IMR-90 (cell line): ENCODE data around the gene CTPS2. TPM values are rescaled to one million over a fixed set of nuclear protein-coding genes. Genes with fewer than 3 reads are reported as not detected.

Source experiments
- ATAC-seq: fragments of 200-7000 bp; cut with Tn5 transposase; 2 replicates; pipeline ENCODE4 v1.9.1; 2020; ENCODE audit warnings: low read depth, mild to moderate bottlenecking, moderate library complexity
- BruUV-seq: library from RNA; stranded (reverse); fragments of 400-500 nt; replicated peaks from 2 replicates; lab custom pipeline; 2021; lab: Mats Ljungman, UMichigan
- CTCF ChIA-PET: fragments of 300-600 bp; formaldehyde crosslinking; extraction: SDS; loops from one replicate; lab custom pipeline; 2021; ENCODE audit warnings: antibody characterized with exemption; lab: Yijun Ruan, JAX
- POLR2A ChIA-PET: fragments of 300-600 bp; sonication (Branson Sonifier 250); formaldehyde crosslinking; loops from one replicate; lab custom pipeline; 2022; ENCODE audit warnings: antibody characterized with exemption; ENCODE audit not compliant: unreplicated experiment; lab: Charles Lee
- DNase-seq: peaks from one replicate; pipeline ENCODE4 v3.0.0; 2013
- H2AFZ ChIP-seq: replicated peaks from 2 replicates; pipeline ENCODE3; 2013; ENCODE audit warnings: low read length, mild to moderate bottlenecking; ENCODE audit not compliant: poor library complexity
- H2AK5ac ChIP-seq: 2 replicates; pipeline ENCODE4 v1.6.1; 2013; ENCODE audit warnings: low read depth, low read length, inconsistent platforms
- H2AK9ac ChIP-seq: replicated peaks from 2 replicates; pipeline ENCODE3; 2013; ENCODE audit warnings: mild to moderate bottlenecking, low read depth, low read length, moderate library complexity; ENCODE audit not compliant: poor library complexity
- H2BK120ac ChIP-seq: 2 replicates; pipeline ENCODE4 v1.6.1; 2013; ENCODE audit warnings: low read depth, low read length, inconsistent platforms
- H2BK15ac ChIP-seq: 3 replicates; pipeline ENCODE4 v1.6.1; 2013; ENCODE audit warnings: low read depth, low read length, inconsistent platforms
- H2BK20ac ChIP-seq: 2 replicates; pipeline ENCODE4 v1.6.1; 2013; ENCODE audit warnings: low read depth, mild to moderate bottlenecking, inconsistent platforms, low read length, moderate library complexity
- H2BK5ac ChIP-seq: 2 replicates; pipeline ENCODE4 v1.6.1; 2013; ENCODE audit warnings: mild to moderate bottlenecking, low read depth, low read length, inconsistent platforms; ENCODE audit not compliant: poor library complexity, severe bottlenecking
- H3K14ac ChIP-seq: replicated peaks from 2 replicates; pipeline ENCODE4 v1.6.1; 2013; ENCODE audit warnings: low read depth, low read length, inconsistent platforms
- H3K18ac ChIP-seq: 2 replicates; pipeline ENCODE4 v1.6.1; 2013; ENCODE audit warnings: low read depth, low read length, control low read depth
- H3K23ac ChIP-seq: 2 replicates; pipeline ENCODE4 v1.6.1; 2013; ENCODE audit warnings: low read depth, low read length, inconsistent platforms
- H3K27ac ChIP-seq: 2 replicates; pipeline ENCODE4 v1.5.1; 2013; ENCODE audit warnings: mild to moderate bottlenecking, control low read depth, low read length; ENCODE audit not compliant: insufficient read depth
- H3K27me3 ChIP-seq: 2 replicates; pipeline ENCODE4 v1.6.1; 2013; ENCODE audit warnings: low read length; ENCODE audit not compliant: control insufficient read depth, insufficient read depth
- H3K36me3 ChIP-seq: 2 replicates; pipeline ENCODE4 v1.6.1; 2013; ENCODE audit warnings: low read length, mixed read lengths; ENCODE audit not compliant: control insufficient read depth, insufficient read depth
- H3K4ac ChIP-seq: 2 replicates; pipeline ENCODE4 v1.6.1; 2013; ENCODE audit warnings: low read depth, low read length, inconsistent platforms
- H3K4me1 ChIP-seq: 2 replicates; pipeline ENCODE4 v1.6.1; 2013; ENCODE audit warnings: low read length, mixed read lengths; ENCODE audit not compliant: control insufficient read depth, insufficient read depth
- H3K4me2 ChIP-seq: 2 replicates; pipeline ENCODE4 v1.6.1; 2013; ENCODE audit warnings: low read depth, mild to moderate bottlenecking, control low read depth, low read length, moderate library complexity
- H3K4me3 ChIP-seq: 2 replicates; pipeline ENCODE4 v1.5.1; 2013; ENCODE audit warnings: low read depth, mild to moderate bottlenecking, control low read depth, low read length, moderate library complexity; ENCODE audit not compliant: insufficient read depth
- H3K56ac ChIP-seq: 2 replicates; pipeline ENCODE4 v1.6.1; 2013; ENCODE audit warnings: low read length, inconsistent platforms; ENCODE audit not compliant: insufficient read depth; ENCODE audit errors: extremely low read depth
- H3K79me1 ChIP-seq, 2 experiments: 2 replicates each; pipeline ENCODE4 v1.6.1; 2013; ENCODE audit warnings: low read length in 2 of 2, inconsistent platforms in 1 of 2, low read depth in 1 of 2
- H3K9ac ChIP-seq: 2 replicates; pipeline ENCODE4 v1.6.1; 2013; ENCODE audit warnings: low read depth, low read length, control low read depth
- H3K9me1 ChIP-seq: 2 replicates; pipeline ENCODE4 v1.6.1; 2013; ENCODE audit warnings: low read length, inconsistent platforms; ENCODE audit not compliant: insufficient read depth
- H3K9me3 ChIP-seq: 2 replicates; pipeline ENCODE4 v1.6.1; 2013; ENCODE audit warnings: low read length; ENCODE audit not compliant: control insufficient read depth, insufficient read depth
- H4K20me1 ChIP-seq: 2 replicates; pipeline ENCODE4 v1.6.1; 2013; ENCODE audit warnings: low read length, inconsistent platforms; ENCODE audit not compliant: insufficient read depth
- H4K5ac ChIP-seq: 2 replicates; pipeline ENCODE4 v1.6.1; 2013; ENCODE audit warnings: mild to moderate bottlenecking, low read depth, low read length, control low read depth
- H4K8ac ChIP-seq, 2 experiments: 2 replicates each; pipeline ENCODE4 v1.6.1; 2013; ENCODE audit warnings: low read depth in 2 of 2, low read length in 2 of 2, control low read depth in 1 of 2, inconsistent platforms in 1 of 2
- H4K91ac ChIP-seq: 2 replicates; pipeline ENCODE4 v1.6.1; 2013; ENCODE audit warnings: low read depth, low read length, inconsistent platforms; ENCODE audit not compliant: insufficient read depth
- BHLHE40 ChIP-seq: fragments of 150-350 bp; IDR thresholded peaks from 2 replicates; pipeline ENCODE4 v1.6.1; 2016; ENCODE audit warnings: mild to moderate bottlenecking, low read depth, low read length
- CEBPB ChIP-seq: IDR thresholded peaks from 2 replicates; pipeline ENCODE4 v1.6.1; 2012; ENCODE audit warnings: low read depth, low read length, improper control_type of control experiment
- CHD1 ChIP-seq: IDR thresholded peaks from 2 replicates; pipeline ENCODE4 v1.6.1; 2012; ENCODE audit warnings: low read depth, low read length, improper control_type of control experiment
- FOS ChIP-seq: fragments of 150-350 bp; IDR thresholded peaks from 2 replicates; pipeline ENCODE4 v1.6.1; 2016; ENCODE audit warnings: low read depth, low read length
- MAFK ChIP-seq: IDR thresholded peaks from 2 replicates; pipeline ENCODE4 v1.6.1; 2012; ENCODE audit warnings: low read depth, low read length, improper control_type of control experiment
- MAZ ChIP-seq: IDR thresholded peaks from 2 replicates; pipeline ENCODE4 v1.6.1; 2012; ENCODE audit warnings: low read depth, mild to moderate bottlenecking, low read length, improper control_type of control experiment, moderate library complexity, borderline replicate concordance
- MXI1 ChIP-seq: IDR thresholded peaks from 2 replicates; pipeline ENCODE4 v1.6.1; 2012; ENCODE audit warnings: low read depth, mild to moderate bottlenecking, low read length, moderate library complexity, borderline replicate concordance
- NFE2L2 ChIP-seq: fragments of 150-350 bp; IDR thresholded peaks from 2 replicates; pipeline ENCODE4 v1.6.1; 2016; ENCODE audit warnings: low read depth, mild to moderate bottlenecking, low read length
- POLR2A ChIP-seq: IDR thresholded peaks from 2 replicates; pipeline ENCODE4 v1.6.1; 2012; ENCODE audit warnings: mild to moderate bottlenecking, low read depth, low read length
- RAD21 ChIP-seq: IDR thresholded peaks from 2 replicates; pipeline ENCODE4 v1.6.1; 2012; ENCODE audit warnings: low read length, improper control_type of control experiment
- RCOR1 ChIP-seq: IDR thresholded peaks from 2 replicates; pipeline ENCODE4 v1.6.1; 2012; ENCODE audit warnings: mild to moderate bottlenecking, low read length, improper control_type of control experiment; ENCODE audit not compliant: insufficient replicate concordance
- SMC3 ChIP-seq: fragments of 150-350 bp; IDR thresholded peaks from 2 replicates; pipeline ENCODE4 v1.6.1; 2016; ENCODE audit warnings: low read depth, mild to moderate bottlenecking, antibody characterized with exemption, low read length, moderate library complexity
- WGBS, 2 experiments: methylation state at CpG; one replicate each; pipeline versions ENCODE4 v1.1.5 to v1.1.7; 2013; ENCODE audit warnings: missing lambda C conversion rate in 2 of 2; ENCODE audit not compliant: insufficient read length in 1 of 2; ENCODE audit errors: extremely low coverage in 2 of 2; 5-methylcytosine and 5-hydroxymethylcytosine counted together
- dilution Hi-C: fragments of 300-500 bp; cut with HindIII; formaldehyde crosslinking; loops from one replicate; pipeline ENCODE4 v1.14.3; 2018; ENCODE audit warnings: low sequenced_read_pairs; ENCODE audit not compliant: unreplicated experiment
- in situ Hi-C: fragments of 300-500 bp; cut with MboI; formaldehyde crosslinking; loops from 3 replicates; pipeline ENCODE4 v1.14.3; 2019; ENCODE audit warnings: low sequenced_read_pairs, inconsistent platforms, mixed read lengths
- intact Hi-C: fragments of 100-400 bp; cut with micrococcal nuclease; formaldehyde crosslinking; loops from 2 replicates; pipeline ENCODE4 v1.10.0; 2022
- polyA plus RNA-seq, 3 experiments: library from polyadenylated mRNA; depleted of rRNA; stranded (reverse); fragments of >200 nt; gene quantifications; 2 replicates each; pipeline ENCODE4 v1.2.3, GENCODE V29; 2012; ENCODE audit warnings: low replicate concordance in 1 of 3
- total RNA-seq: library from RNA; depleted of rRNA; stranded (reverse); fragments of >200 nt; gene quantifications from 2 replicates; pipeline ENCODE4 v1.2.3, GENCODE V29; 2012
- TF ChIP-seq, protein P1 (sequence below): conservative IDR thresholded peaks from 2 replicates; pipeline ENCODE4 v1.5.1; 2012; ENCODE audit warnings: mild to moderate bottlenecking, low read depth, low read length, improper control_type of control experiment

Gene CTPS2
- total and polyA plus RNA-seq, 2 of the 4 experiments (the other 2 are of a cell fraction), result 6.0 to 13.1 TPM

DNA sequence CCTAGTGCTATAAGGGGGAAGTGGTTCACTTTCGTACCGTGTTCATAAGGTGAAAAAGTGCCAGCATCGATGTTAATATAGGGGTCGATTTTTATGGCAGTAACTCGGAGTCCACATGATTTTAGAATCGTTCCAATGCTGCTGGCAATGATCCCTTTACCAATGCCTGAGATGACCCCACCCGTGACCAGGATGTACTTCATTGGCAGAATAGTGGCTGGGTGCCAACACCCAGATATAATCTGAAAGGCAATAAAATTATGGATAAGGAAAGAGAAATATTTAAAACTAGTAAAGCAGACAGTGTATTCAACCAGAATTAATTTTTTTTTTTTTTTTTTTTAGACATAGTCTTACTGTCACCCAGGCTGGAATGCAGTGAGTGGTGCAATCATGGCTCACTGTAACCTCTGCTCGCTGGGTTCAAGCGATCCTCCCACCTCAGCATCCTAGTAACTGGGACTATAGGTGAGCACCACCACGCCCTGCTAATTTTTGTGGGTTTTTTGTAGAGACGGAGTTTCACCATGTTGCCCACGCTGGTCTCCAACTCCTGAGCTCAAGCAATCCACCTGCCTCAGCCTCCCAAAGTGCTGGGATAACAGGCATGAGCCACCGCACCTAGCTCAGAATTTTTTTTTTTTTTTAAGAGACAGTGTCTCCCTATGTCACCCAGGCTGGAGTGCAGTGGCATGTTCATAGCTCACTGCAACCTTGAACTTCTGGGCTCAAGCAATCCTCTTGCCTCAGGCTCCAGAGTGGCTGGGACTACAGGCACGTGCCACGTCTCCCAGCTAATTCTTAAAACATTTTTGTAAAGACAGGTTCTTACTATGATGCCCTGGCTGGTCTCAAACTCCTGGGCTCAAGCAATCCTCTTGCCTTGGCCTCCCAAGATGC is 9.5 kb downstream of the CTPS2 start:
- Histone ChIP-seq H3K23ac (no peak overlapping the region), H3K4me3 (no peak overlapping the region), H4K8ac (no peak overlapping the region), H2BK15ac (no peak overlapping the region), H3K18ac (no peak overlapping the region), H3K9me1 (no peaks in the 10 kb centered on the region), H4K91ac (no peak overlapping the region), H3K27ac (no peak overlapping the region), H2BK5ac (no peak overlapping the region), H2AFZ (no peak overlapping the region), H4K5ac (no peak overlapping the region), H3K56ac (no peak overlapping the region), H2AK9ac (no peak overlapping the region), H2BK20ac (no peak overlapping the region), H4K20me1 (no peaks in the 10 kb centered on the region), H3K4ac (no peak overlapping the region), H3K36me3 (no peaks in the 10 kb centered on the region), H3K9me3 (no peaks in the 10 kb centered on the region), H2AK5ac (no peak overlapping the region), H3K4me1 (no peaks in the 10 kb centered on the region), H3K27me3 (no peaks in the 10 kb centered on the region; the same call in 1 of the 2 replicates), H3K79me1 (no peaks in the 10 kb centered on the region), H2BK120ac (no peak overlapping the region), H3K14ac (no peak overlapping the region), H3K9ac (no peak overlapping the region), H3K4me2 (no peak overlapping the region)
- POLR2A ChIA-PET, result interaction anchor here (0.6 to 0.7 kb wide), 2 partner anchors 20 to 21 kb away, joined by 3 to 8 read pairs; no protein-coding TSS in a partner anchor
- CTCF ChIA-PET, result no interaction called here
- intact Hi-C loops (no loop called here), in situ Hi-C loops (no loop called here), dilution Hi-C loops (no loop called here)
- ATAC-seq, result no peak
- DNase-seq, result no peak
- no TSS peak for BruUV-seq
- no peak for TF ChIP-seq CEBPB
- TF ChIP-seq SMC3, result no peak
- TF ChIP-seq, protein P1, sequence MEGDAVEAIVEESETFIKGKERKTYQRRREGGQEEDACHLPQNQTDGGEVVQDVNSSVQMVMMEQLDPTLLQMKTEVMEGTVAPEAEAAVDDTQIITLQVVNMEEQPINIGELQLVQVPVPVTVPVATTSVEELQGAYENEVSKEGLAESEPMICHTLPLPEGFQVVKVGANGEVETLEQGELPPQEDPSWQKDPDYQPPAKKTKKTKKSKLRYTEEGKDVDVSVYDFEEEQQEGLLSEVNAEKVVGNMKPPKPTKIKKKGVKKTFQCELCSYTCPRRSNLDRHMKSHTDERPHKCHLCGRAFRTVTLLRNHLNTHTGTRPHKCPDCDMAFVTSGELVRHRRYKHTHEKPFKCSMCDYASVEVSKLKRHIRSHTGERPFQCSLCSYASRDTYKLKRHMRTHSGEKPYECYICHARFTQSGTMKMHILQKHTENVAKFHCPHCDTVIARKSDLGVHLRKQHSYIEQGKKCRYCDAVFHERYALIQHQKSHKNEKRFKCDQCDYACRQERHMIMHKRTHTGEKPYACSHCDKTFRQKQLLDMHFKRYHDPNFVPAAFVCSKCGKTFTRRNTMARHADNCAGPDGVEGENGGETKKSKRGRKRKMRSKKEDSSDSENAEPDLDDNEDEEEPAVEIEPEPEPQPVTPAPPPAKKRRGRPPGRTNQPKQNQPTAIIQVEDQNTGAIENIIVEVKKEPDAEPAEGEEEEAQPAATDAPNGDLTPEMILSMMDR, result no peak
- no peak for TF ChIP-seq NFE2L2
- TF ChIP-seq MAFK, result no peak
- TF ChIP-seq MAZ, result no peak
- TF ChIP-seq MXI1, result no peak
- TF ChIP-seq RAD21, result no peak
- TF ChIP-seq RCOR1, result no peak
- no peak for TF ChIP-seq FOS
- no peak for TF ChIP-seq POLR2A
- TF ChIP-seq CHD1, result no peak
- TF ChIP-seq BHLHE40, result no peak
- 100% methylated on average over 3 of the region's 15 CpGs; no CpG with 5 or more reads in 1 of the 2 experiments for WGBS, 2 experiments
